22Rv1 (cell line): Measurements from ENCODE around the gene ZNF444.
"Not testable (repeated sequence)": the region's sequence is repeated elsewhere in the genome, so short reads cannot be mapped to it uniquely, and the experiment has no call there.

Experiments
- ZFX ChIP-seq: fragments of 450-650 bp; IDR thresholded peaks from 2 replicates; pipeline ENCODE4 v1.6.1; 2017; ENCODE audit warnings: antibody characterized with exemption, borderline replicate concordance
- TF ChIP-seq, protein P1 (sequence below): fragments of 450-650 bp; IDR thresholded peaks from 2 replicates; pipeline ENCODE4 v1.5.1; 2017; ENCODE audit warnings: mild to moderate bottlenecking

DNA sequence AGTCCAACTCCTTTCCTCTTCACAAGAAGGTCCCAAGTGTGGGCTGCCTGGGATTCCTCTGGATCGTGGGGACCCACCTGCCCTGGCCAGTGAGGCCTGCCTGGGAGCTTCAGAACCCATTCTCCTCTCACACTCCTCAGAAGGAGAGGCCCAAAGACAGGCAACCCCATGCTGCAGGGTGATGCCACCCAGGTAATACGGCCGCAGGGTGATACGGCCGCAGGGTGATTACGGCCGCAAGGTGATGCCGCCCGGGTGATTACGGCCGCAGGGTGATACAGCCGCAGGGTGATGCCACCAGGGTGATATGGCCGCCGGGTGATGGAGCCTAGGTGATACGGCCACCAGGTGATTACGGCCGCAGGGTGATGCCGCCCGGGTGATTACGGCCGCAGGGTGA, 42.9 kb upstream of the ZNF444 start:
- TF ChIP-seq ZFX, result not testable (repeated sequence)
- TF ChIP-seq, protein P1, sequence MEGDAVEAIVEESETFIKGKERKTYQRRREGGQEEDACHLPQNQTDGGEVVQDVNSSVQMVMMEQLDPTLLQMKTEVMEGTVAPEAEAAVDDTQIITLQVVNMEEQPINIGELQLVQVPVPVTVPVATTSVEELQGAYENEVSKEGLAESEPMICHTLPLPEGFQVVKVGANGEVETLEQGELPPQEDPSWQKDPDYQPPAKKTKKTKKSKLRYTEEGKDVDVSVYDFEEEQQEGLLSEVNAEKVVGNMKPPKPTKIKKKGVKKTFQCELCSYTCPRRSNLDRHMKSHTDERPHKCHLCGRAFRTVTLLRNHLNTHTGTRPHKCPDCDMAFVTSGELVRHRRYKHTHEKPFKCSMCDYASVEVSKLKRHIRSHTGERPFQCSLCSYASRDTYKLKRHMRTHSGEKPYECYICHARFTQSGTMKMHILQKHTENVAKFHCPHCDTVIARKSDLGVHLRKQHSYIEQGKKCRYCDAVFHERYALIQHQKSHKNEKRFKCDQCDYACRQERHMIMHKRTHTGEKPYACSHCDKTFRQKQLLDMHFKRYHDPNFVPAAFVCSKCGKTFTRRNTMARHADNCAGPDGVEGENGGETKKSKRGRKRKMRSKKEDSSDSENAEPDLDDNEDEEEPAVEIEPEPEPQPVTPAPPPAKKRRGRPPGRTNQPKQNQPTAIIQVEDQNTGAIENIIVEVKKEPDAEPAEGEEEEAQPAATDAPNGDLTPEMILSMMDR, result not testable (repeated sequence)
